ENCODE data around the gene KCNK17. TPM values are rescaled to one million over a fixed set of nuclear protein-coding genes. Genes with fewer than 3 reads are reported as not detected.

Gene KCNK17, protein sequence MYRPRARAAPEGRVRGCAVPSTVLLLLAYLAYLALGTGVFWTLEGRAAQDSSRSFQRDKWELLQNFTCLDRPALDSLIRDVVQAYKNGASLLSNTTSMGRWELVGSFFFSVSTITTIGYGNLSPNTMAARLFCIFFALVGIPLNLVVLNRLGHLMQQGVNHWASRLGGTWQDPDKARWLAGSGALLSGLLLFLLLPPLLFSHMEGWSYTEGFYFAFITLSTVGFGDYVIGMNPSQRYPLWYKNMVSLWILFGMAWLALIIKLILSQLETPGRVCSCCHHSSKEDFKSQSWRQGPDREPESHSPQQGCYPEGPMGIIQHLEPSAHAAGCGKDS
- total RNA-seq (under 1 TPM in 1 of 5 donors, not detected in 4; 0.38 TPM), total RNA-seq (0 to 0.61 (median 0) reads per million in 29 experiments)
- not detected for total RNA-seq (2013)

DNA sequence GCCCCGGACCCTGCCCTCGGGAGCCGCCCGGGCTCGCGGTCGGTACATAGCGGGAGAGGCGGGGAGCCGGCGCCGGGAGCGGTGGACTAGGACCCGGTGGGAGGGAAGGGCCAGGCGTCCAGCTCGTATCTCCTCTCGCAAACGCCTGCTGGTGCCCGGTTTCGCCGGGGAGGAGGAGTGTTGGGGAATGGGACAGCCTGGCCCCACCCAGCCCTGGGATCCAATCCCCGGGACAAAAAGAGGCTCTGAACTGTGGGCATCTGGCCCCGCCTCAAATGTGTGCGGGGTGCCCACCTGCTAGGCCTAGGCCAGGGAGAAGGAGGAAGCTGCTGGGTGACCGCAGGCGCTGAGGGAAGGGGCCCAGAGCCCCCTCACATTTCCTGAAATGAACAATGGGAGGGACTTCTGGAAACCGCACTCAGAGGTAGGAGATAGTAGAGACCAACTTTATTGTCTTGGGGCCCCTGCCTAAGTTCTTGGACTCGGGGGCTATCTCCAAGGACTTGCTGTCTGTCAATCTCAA is at the start of gene KCNK17:
KCNK17 (minus strand) TSS at position 147 of the 523 bp plus-strand sequence; CDS start at position 48, 99 bp downstream.
- no peaks in the 10 kb centered on the region for H3K9me3 Mint-ChIP-seq
- WGBS (ENCODE audit: insufficient coverage) = 2% methylated on average over 23 of the region's 28 CpGs
- H3K9me3 ChIP-seq = no peaks in the 10 kb centered on the region
- DNase-seq (no peak), ATAC-seq (replicated peaks in 1 of 4) (no peak)
- peaks cover 0 to 17% of the 10 kb centered on the region in 2 experiments for H3K4me1 ChIP-seq (ENCODE audit: control insufficient read depth in 1 of 2, extremely low read depth in 1 of 2, insufficient read depth in 2 of 2, low read length in 2 of 2)
- no peak within 1 kb of the TSS for H3K27ac Mint-ChIP-seq
- peak within 1 kb of the TSS in 1 of 3 donors; percentile 34 for H3K4me3 Mint-ChIP-seq
- H3K27me3 ChIP-seq (replicated peaks in 1 of 2; ENCODE audit: control insufficient read depth in 2 of 2, extremely low read depth in 1 of 2, insufficient read depth in 2 of 2, low read length in 1 of 2) = peaks cover 0 to 64% of the 10 kb centered on the region in 2 experiments
- H3K36me3 Mint-ChIP-seq = no peaks in the 10 kb centered on the region
- no peaks in the 10 kb centered on the region for H3K36me3 ChIP-seq (ENCODE audit: control insufficient read depth in 2 of 2, extremely low read depth in 1 of 2, insufficient read depth in 1 of 2, low read length in 1 of 2)
- CTCF ChIA-PET = no interaction called here
- H3K27ac ChIP-seq (ENCODE audit: low read length) = no peak within 1 kb of the TSS
- H3K4me3 ChIP-seq (ENCODE audit: control insufficient read depth in 1 of 2, extremely low read depth in 1 of 2, low read length in 1 of 2) = peak within 1 kb of the TSS in 1 of 2 donors; percentile 38
- H3K27me3 Mint-ChIP-seq = peaks cover 43 to 68% of the 10 kb centered on the region in 2 donors
- POLR2A ChIA-PET = no interaction called here
- H3K4me1 Mint-ChIP-seq = peaks cover 0 to 4% (median 3%) of the 10 kb centered on the region in 3 donors

DNA sequence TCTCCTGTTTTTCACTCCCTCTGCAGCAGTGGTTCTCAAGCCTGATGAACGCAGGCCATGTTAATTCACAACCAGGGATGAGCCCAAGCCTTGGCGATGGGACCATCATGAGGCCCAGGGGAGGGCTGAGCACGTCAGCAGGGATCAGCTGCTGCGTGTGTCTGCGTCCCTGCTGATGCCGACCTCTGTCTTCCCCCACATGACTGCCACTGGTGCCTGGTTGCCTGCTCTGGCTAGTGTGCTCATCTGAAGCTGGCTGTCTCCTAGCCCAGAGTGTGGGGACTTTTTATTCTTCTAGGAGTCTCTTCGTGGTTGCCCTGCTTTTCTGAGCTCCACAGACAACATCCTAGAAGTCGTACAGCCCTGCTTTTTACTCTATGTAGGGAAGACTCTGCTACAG is 49.1 kb upstream of the KCNK17 start:
- POLR2A ChIA-PET = no interaction called here
- no peaks in the 10 kb centered on the region for H3K9me3 Mint-ChIP-seq

DNA sequence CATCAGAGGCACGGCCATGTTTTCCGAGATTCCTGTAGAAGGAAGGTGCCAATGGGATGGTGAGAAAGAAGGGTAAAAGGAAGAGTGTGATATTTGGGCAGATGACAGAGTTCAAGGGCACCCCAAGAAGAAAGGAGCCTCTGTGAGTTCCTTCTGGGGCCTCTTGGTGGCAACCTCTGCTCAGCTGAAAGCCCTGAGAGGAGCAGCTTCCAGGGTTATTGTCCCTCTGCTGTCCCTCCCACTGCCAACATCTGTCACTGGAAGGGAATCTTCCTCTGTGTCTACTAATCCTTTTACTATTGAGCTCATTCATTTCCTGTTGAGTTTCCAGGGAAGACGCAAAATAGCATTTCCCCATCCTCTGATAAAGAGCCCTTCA is 48.3 kb upstream of the KCNK17 start:
- ATAC-seq (replicated peaks in 1 of 4) = no peak
- CTCF ChIA-PET = interaction anchor here (1.0 to 1.4 kb wide), 3 partner anchors 8 to 1666 kb away, joined by 3 read pairs; no protein-coding TSS in a partner anchor

More for the DNA sequence above, 49.1 kb upstream of the KCNK17 start:
- ATAC-seq (replicated peaks in 1 of 4) (no peak), DNase-seq (no peak)
- Mint-ChIP-seq H3K36me3 (no peaks in the 10 kb centered on the region), H3K4me1 (peaks cover 0 to 3% (median 2%) of the 10 kb centered on the region in 3 donors), H3K27ac (no peak overlapping the region), H3K27me3 (peaks cover 0 to 11% of the 10 kb centered on the region in 2 donors), H3K4me3 (no peak overlapping the region)
- Histone ChIP-seq H3K36me3 (ENCODE audit: control insufficient read depth in 2 of 2, extremely low read depth in 1 of 2, insufficient read depth in 1 of 2, low read length in 1 of 2) (no peaks in the 10 kb centered on the region), H3K27me3 (replicated peaks in 1 of 2; ENCODE audit: control insufficient read depth in 2 of 2, extremely low read depth in 1 of 2, insufficient read depth in 2 of 2, low read length in 1 of 2) (peaks cover 0 to 28% of the 10 kb centered on the region in 2 experiments), H3K4me1 (ENCODE audit: control insufficient read depth in 1 of 2, extremely low read depth in 1 of 2, insufficient read depth in 2 of 2, low read length in 2 of 2) (peaks cover 0 to 5% of the 10 kb centered on the region in 2 experiments), H3K9me3 (no peaks in the 10 kb centered on the region), H3K4me3 (ENCODE audit: control insufficient read depth in 1 of 2, extremely low read depth in 1 of 2, low read length in 1 of 2) (no peak overlapping the region), H3K27ac (ENCODE audit: low read length) (no peak overlapping the region)
- WGBS (ENCODE audit: insufficient coverage) = 93% methylated on average over 6 of the region's 8 CpGs
- CTCF ChIA-PET = no interaction called here

DNA sequence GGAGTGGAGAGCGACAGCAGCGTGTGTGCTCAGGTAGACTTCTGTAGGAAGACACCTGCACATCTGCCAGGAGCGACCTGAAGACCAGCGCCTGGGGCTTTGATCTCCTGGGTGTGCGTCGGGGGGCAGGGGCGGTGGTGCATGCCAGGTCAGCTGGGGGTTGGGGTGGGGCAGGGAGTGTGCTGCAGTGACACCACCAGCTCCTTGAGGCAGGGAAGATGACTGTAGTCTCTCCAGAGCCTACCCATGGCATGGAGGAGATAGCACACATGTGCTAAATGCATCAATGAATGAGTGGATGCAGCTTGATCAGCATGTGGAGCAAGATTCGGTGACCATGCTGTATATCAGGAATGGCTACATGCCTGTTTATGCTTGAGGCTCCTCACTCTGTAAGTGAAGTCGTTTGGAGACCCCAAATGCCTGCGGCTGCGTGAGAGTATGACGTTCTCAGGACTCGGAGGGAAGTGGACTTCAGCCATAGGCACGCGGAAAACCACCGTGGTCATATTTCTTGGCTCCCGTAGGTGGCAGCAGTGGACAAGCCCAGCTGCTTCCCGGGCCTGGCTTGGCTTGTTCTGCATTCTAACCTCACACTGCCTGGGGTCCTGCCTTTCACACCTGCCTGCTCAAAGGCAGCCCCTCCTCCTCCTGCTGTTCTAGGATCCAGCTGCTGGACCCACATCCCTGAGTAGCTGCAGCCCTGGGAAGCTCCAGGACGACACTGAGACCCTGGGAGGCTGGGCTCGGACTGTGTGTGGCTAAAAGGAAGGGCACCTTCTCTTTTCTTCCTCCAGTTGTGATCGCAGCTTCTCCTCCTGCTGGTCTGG is 47.7 kb upstream of the KCNK17 start:
- Histone ChIP-seq H3K4me1 (ENCODE audit: control insufficient read depth in 1 of 2, extremely low read depth in 1 of 2, insufficient read depth in 2 of 2, low read length in 2 of 2) (peaks cover 0 to 5% of the 10 kb centered on the region in 2 experiments), H3K27me3 (replicated peaks in 1 of 2; ENCODE audit: control insufficient read depth in 2 of 2, extremely low read depth in 1 of 2, insufficient read depth in 2 of 2, low read length in 1 of 2) (peaks cover 0 to 25% of the 10 kb centered on the region in 2 experiments), H3K9me3 (no peaks in the 10 kb centered on the region), H3K27ac (ENCODE audit: low read length) (no peak overlapping the region), H3K36me3 (ENCODE audit: control insufficient read depth in 2 of 2, extremely low read depth in 1 of 2, insufficient read depth in 1 of 2, low read length in 1 of 2) (no peaks in the 10 kb centered on the region), H3K4me3 (ENCODE audit: control insufficient read depth in 1 of 2, extremely low read depth in 1 of 2, low read length in 1 of 2) (no peak overlapping the region)
- ChIA-PET CTCF (interaction anchor here (1.0 to 1.4 kb wide), 3 partner anchors 9 to 1666 kb away, joined by 3 read pairs; no protein-coding TSS in a partner anchor), POLR2A (interaction anchor here in 1 of 2 donors (0.5 kb wide), 1 partner anchor 10 kb away, joined by 3 read pairs; no protein-coding TSS in a partner anchor)
- Mint-ChIP-seq H3K36me3 (no peaks in the 10 kb centered on the region), H3K4me1 (peaks cover 0 to 3% (median 2%) of the 10 kb centered on the region in 3 donors), H3K27ac (no peak overlapping the region), H3K9me3 (no peaks in the 10 kb centered on the region), H3K27me3 (peaks cover 0 to 13% of the 10 kb centered on the region in 2 donors), H3K4me3 (no peak overlapping the region)
- 35% methylated on average over 19 of the region's 21 CpGs for WGBS (ENCODE audit: insufficient coverage)
- peak in 3 of 4 experiments; percentile 31 to 61 (median 43) for ATAC-seq (replicated peaks in 1 of 4)
- peak in 28 of 35 experiments; percentile 2 to 54 (median 22) for DNase-seq

More for the DNA sequence above, 48.3 kb upstream of the KCNK17 start:
- Mint-ChIP-seq H3K4me3 (no peak overlapping the region), H3K9me3 (no peaks in the 10 kb centered on the region), H3K4me1 (peaks cover 0 to 3% (median 2%) of the 10 kb centered on the region in 3 donors), H3K27ac (no peak overlapping the region), H3K36me3 (no peaks in the 10 kb centered on the region), H3K27me3 (peaks cover 0 to 11% of the 10 kb centered on the region in 2 donors)
- Histone ChIP-seq H3K9me3 (no peaks in the 10 kb centered on the region), H3K4me3 (ENCODE audit: control insufficient read depth in 1 of 2, extremely low read depth in 1 of 2, low read length in 1 of 2) (no peak overlapping the region), H3K27me3 (replicated peaks in 1 of 2; ENCODE audit: control insufficient read depth in 2 of 2, extremely low read depth in 1 of 2, insufficient read depth in 2 of 2, low read length in 1 of 2) (peaks cover 0 to 28% of the 10 kb centered on the region in 2 experiments), H3K4me1 (ENCODE audit: control insufficient read depth in 1 of 2, extremely low read depth in 1 of 2, insufficient read depth in 2 of 2, low read length in 2 of 2) (peaks cover 0 to 5% of the 10 kb centered on the region in 2 experiments), H3K27ac (ENCODE audit: low read length) (no peak overlapping the region), H3K36me3 (ENCODE audit: control insufficient read depth in 2 of 2, extremely low read depth in 1 of 2, insufficient read depth in 1 of 2, low read length in 1 of 2) (no peaks in the 10 kb centered on the region)
- WGBS (ENCODE audit: insufficient coverage) = 64% methylated on average over 2 of the region's 3 CpGs
- no peak for DNase-seq
- POLR2A ChIA-PET = no interaction called here

DNA sequence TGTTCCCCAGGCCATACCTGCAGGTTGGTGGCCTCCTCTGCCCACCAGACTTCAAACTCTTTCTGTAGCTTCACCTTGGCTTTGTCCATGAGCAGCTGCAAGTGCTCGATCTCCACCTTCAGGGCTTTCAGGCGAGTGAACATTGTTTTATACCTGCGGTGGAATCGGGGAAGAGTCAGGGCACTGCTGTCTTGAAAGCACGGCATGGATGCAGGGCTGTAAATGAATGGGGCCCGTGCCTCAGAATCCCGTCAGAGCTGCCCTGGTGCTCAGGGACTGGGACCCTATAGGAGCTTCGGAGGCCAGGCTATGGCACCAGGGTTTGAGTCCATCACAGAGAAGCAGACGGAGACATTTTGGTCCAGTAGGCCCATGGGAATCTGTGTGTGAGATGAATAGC is 46.2 kb upstream of the KCNK17 start:
- H3K36me3 ChIP-seq (ENCODE audit: control insufficient read depth in 2 of 2, extremely low read depth in 1 of 2, insufficient read depth in 1 of 2, low read length in 1 of 2) = no peaks in the 10 kb centered on the region
- H3K9me3 Mint-ChIP-seq = no peaks in the 10 kb centered on the region
- H3K27ac ChIP-seq (ENCODE audit: low read length) = no peak overlapping the region
- H3K4me3 ChIP-seq (ENCODE audit: control insufficient read depth in 1 of 2, extremely low read depth in 1 of 2, low read length in 1 of 2) = no peak overlapping the region
- no peak overlapping the region for H3K4me3 Mint-ChIP-seq
- H3K36me3 Mint-ChIP-seq = no peaks in the 10 kb centered on the region
- CTCF ChIA-PET = interaction anchor here in 1 of 2 donors (1.1 kb wide), 1 partner anchor 19 kb away, joined by 3 read pairs; no protein-coding TSS in a partner anchor
- no peaks in the 10 kb centered on the region for H3K9me3 ChIP-seq
- H3K27me3 Mint-ChIP-seq = peaks cover 0 to 13% of the 10 kb centered on the region in 2 donors
- DNase-seq (no peak), ATAC-seq (replicated peaks in 1 of 4) (no peak)
- 87% methylated on average over 7 of the region's 9 CpGs for WGBS (ENCODE audit: insufficient coverage)
- H3K4me1 Mint-ChIP-seq = peaks cover 0 to 3% (median 2%) of the 10 kb centered on the region in 3 donors
- H3K27me3 ChIP-seq (replicated peaks in 1 of 2; ENCODE audit: control insufficient read depth in 2 of 2, extremely low read depth in 1 of 2, insufficient read depth in 2 of 2, low read length in 1 of 2) = peaks cover 0 to 24% of the 10 kb centered on the region in 2 experiments
- POLR2A ChIA-PET = no interaction called here
- no peak overlapping the region for H3K27ac Mint-ChIP-seq
- peaks cover 0 to 5% of the 10 kb centered on the region in 2 experiments for H3K4me1 ChIP-seq (ENCODE audit: control insufficient read depth in 1 of 2, extremely low read depth in 1 of 2, insufficient read depth in 2 of 2, low read length in 2 of 2)
